Lower lobe of right lung (tissue), 2 donors: ENCODE data around the gene RTN4RL1. TPM values are rescaled to one million over a fixed set of nuclear protein-coding genes. Genes with fewer than 3 reads are reported as not detected.

Experiments used
- ATAC-seq, 2 donors: fragments of 200-7000 bp; cut with Tn5 transposase; one replicate each; pipeline ENCODE4 v1.9.1; 2020 to 2022; ENCODE audit warnings: mild to moderate bottlenecking in 2 of 2, moderate library complexity in 2 of 2
- DNase-seq: peaks from one replicate; pipeline ENCODE4 v3.0.0-alpha.2; 2020
- H3K27ac ChIP-seq: fragments of 200-600 bp; one replicate; pipeline ENCODE4 v1.8.0; 2022
- H3K27me3 ChIP-seq: fragments of 200-600 bp; one replicate; pipeline ENCODE4 v1.8.0; 2022; ENCODE audit warnings: low read depth
- H3K36me3 ChIP-seq: fragments of 200-600 bp; one replicate; pipeline ENCODE4 v1.8.0; 2022; ENCODE audit warnings: mild to moderate bottlenecking
- H3K4me1 ChIP-seq: fragments of 200-600 bp; one replicate; pipeline ENCODE4 v1.8.0; 2022
- H3K4me3 ChIP-seq: fragments of 200-600 bp; one replicate; pipeline ENCODE4 v1.8.0; 2022; ENCODE audit warnings: mild to moderate bottlenecking
- H3K9me3 ChIP-seq: fragments of 200-600 bp; one replicate; pipeline ENCODE4 v1.8.0; 2022
- intact Hi-C: fragments of 100-400 bp; cut with DNase I; formaldehyde crosslinking; loops from one replicate; pipeline ENCODE4 v1.11.0; 2022
- total RNA-seq: library from RNA; stranded (reverse); fragmentation: NEBNext Ultra II Directional; extraction: Animal tissue kit (Norgen Biotek cat#: 25700); gene quantifications from one replicate; pipeline ENCODE4 v1.2.1, GENCODE V29; 2021
- TF ChIP-seq, protein P1 (sequence below): fragments of 200-600 bp; IDR thresholded peaks from one replicate; pipeline ENCODE4 v1.8.0; 2022; ENCODE audit warnings: antibody characterized with exemption, mild to moderate bottlenecking
- donor health status: DM: no; HTN: yes; CAD: no; lungs with severe emphysema.

The RTN4RL1 gene
- total RNA-seq, 1 donor from 2014 or later = 5.8 TPM

GRCh38 chr17:2028234-2028614, 3.1 kb upstream of the RTN4RL1 start:
- intact Hi-C loops = no loop called here
- no peaks in the 10 kb centered on the region for H3K36me3 ChIP-seq
- peaks cover 59% of the 10 kb centered on the region for H3K27me3 ChIP-seq
- H3K9me3 ChIP-seq = no peaks in the 10 kb centered on the region
- TF ChIP-seq, protein P1, sequence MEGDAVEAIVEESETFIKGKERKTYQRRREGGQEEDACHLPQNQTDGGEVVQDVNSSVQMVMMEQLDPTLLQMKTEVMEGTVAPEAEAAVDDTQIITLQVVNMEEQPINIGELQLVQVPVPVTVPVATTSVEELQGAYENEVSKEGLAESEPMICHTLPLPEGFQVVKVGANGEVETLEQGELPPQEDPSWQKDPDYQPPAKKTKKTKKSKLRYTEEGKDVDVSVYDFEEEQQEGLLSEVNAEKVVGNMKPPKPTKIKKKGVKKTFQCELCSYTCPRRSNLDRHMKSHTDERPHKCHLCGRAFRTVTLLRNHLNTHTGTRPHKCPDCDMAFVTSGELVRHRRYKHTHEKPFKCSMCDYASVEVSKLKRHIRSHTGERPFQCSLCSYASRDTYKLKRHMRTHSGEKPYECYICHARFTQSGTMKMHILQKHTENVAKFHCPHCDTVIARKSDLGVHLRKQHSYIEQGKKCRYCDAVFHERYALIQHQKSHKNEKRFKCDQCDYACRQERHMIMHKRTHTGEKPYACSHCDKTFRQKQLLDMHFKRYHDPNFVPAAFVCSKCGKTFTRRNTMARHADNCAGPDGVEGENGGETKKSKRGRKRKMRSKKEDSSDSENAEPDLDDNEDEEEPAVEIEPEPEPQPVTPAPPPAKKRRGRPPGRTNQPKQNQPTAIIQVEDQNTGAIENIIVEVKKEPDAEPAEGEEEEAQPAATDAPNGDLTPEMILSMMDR = no peak
- ATAC-seq (no peak), DNase-seq (no peak)
- H3K4me1 ChIP-seq = peaks cover 47% of the 10 kb centered on the region
- H3K27ac ChIP-seq = no peak overlapping the region
- no peak overlapping the region for H3K4me3 ChIP-seq

DNA sequence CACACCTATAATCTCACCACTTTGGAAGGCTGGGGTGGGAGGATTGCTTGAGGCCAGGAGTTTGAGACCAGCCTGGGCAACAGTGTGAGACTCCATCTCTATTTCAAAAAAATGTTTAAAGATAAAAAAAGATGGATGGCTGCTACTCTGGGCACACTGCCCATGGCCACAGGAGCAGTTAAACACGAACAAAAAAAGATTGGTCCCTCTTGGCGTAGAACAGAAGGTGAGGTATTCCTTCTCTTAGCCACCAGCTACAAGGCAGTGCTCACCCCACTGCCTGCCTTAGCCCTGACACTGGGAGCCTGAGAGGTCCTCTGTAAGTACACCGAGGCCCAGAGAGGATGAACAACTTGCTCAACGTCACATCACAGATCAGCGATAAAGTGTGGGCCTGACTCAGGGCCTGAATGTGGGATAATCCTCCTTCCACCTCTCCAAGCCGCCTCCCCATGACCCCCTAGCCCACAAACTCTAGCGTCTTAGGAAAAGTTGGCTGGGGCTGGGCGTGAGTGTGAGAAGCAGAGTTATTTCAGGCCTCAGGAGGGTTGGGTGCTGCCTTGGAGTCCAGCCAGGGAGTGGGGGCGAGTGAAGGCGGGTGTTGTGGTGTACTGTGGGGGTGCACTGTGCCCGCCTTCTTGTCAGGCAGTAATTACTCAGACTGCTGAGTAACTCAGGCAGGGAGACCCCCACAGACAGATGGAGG, 2.5 kb upstream of the RTN4RL1 start:
- H3K36me3 ChIP-seq = no peaks in the 10 kb centered on the region
- peaks cover 61% of the 10 kb centered on the region for H3K27me3 ChIP-seq
- no peaks in the 10 kb centered on the region for H3K9me3 ChIP-seq
- peaks cover 50% of the 10 kb centered on the region for H3K4me1 ChIP-seq
- TF ChIP-seq, protein P1 = no peak
- DNase-seq = no peak
- ATAC-seq = no peak
- intact Hi-C loops = no loop called here
- H3K27ac ChIP-seq = no peak overlapping the region
- H3K4me3 ChIP-seq = no peak overlapping the region

DNA sequence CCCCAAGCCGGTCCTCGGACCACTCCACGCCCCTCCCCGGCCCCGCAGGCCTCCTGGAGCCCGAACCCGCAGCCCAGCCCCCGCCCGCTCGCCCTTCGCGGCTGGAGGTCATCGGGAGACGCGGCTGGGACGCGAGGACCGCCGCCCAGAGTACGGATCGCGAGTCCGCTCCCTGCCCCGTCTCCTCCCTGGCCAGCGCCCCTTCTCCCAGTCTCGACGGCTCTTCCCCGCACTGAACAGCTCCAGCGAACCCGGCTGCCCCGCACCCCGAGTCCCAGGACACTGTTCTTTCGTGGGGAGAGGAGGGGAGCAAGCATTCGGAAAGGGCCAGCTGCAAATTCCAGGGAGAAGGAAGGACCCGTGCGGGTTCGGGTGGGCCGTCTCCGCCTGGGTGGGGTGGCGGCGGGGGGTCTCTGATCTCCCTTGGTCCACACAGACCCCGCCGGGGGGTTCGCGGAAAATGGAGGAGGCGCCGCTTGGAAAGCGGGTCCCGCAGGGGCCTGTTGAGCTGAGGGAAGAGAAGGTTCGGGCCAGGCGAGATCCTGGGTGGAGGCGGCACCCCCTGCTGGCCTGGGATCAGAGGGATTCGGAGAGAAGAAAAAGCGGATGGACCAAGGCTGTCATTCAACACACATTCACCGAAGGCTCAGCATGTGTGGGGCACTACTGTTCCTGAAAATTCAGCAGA, 632 bp upstream of the RTN4RL1 start:
- Histone ChIP-seq H3K4me3 (peak overlapping the region; percentile 64), H3K27ac (no peak overlapping the region), H3K4me1 (peaks cover 38% of the 10 kb centered on the region), H3K9me3 (no peaks in the 10 kb centered on the region), H3K27me3 (peaks cover 65% of the 10 kb centered on the region), H3K36me3 (no peaks in the 10 kb centered on the region)
- DNase-seq (peak; percentile 78), ATAC-seq (peak; percentile 59 to 60)
- TF ChIP-seq, protein P1 = peak; percentile 64
- intact Hi-C loops = no loop called here

DNA sequence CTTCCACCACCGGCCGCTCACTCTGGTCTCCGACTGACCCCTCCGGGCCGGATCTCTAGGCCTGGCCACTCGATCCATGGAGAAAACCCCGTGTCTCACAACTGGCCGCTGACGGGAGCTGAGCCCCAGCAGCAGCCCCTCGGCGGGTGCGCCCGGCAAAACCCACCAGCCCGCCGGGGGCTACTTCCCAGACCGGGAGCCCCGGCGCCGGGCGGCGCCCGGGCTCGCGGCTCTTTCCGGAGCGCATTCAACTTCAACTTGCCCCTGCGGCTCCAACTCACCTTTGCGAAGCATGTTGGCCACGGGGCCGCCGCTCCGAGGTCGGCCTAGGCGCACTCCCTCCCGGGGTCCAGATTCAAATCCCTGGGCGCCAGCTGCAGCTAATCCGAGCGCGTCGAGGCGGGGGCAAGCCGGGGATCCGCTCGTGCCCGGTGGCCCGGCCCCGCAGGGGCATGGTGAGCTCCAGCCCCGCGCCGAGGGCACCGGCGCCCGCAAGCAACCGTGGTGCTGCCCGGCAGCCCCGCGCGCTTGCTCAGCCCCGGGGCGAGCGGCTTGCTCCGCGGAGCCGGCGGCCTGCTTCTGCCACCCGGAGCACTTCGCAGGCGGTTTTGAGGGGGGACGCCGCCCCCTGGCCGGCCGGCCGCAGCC, 438 bp downstream of the RTN4RL1 start:
- intact Hi-C loops = no loop called here
- peaks cover 34% of the 10 kb centered on the region for H3K4me1 ChIP-seq
- no peak for DNase-seq
- peak overlapping the region; percentile 64 for H3K4me3 ChIP-seq
- TF ChIP-seq, protein P1 = no peak
- H3K36me3 ChIP-seq = no peaks in the 10 kb centered on the region
- H3K9me3 ChIP-seq = no peaks in the 10 kb centered on the region
- H3K27ac ChIP-seq = peak overlapping the region; percentile 24
- peaks cover 64% of the 10 kb centered on the region for H3K27me3 ChIP-seq
- ATAC-seq = peak in 1 of 2 donors; percentile 4

GRCh38 chr17:2023692-2024571, 1.2 kb downstream of the RTN4RL1 start:
- no peaks in the 10 kb centered on the region for H3K9me3 ChIP-seq
- intact Hi-C loops = no loop called here
- H3K27ac ChIP-seq = peak overlapping the region; percentile 60
- TF ChIP-seq, protein P1 = no peak
- no peaks in the 10 kb centered on the region for H3K36me3 ChIP-seq
- peak overlapping the region; percentile 64 for H3K4me3 ChIP-seq
- peaks cover 31% of the 10 kb centered on the region for H3K4me1 ChIP-seq
- H3K27me3 ChIP-seq = peaks cover 56% of the 10 kb centered on the region
- DNase-seq (peak; percentile 79), ATAC-seq (peak; percentile 57 to 59)
